Activated T-cell treated with anti-CD3 and anti-CD28 coated beads for 4 hours (primary cell): ENCODE measurements around the gene FOXN4.

Source experiments
- DNase-seq: peaks from one replicate; pipeline ENCODE4 v3.0.0-alpha.2; 2020

Gene FOXN4

GRCh38 chr12:109255377-109255776 lies 53.7 kb downstream of the FOXN4 start:
- no peak for DNase-seq

- DNase-seq, result no peak
Observed at GRCh38 chr12:109253913-109254544, 55.1 kb downstream of the FOXN4 start.

- DNase-seq, result no peak
Observed at GRCh38 chr12:109252799-109253198, 56.3 kb downstream of the FOXN4 start.

- no peak for DNase-seq
Observed at GRCh38 chr12:109250523-109250922, 58.6 kb downstream of the FOXN4 start.

- DNase-seq, result no peak
Observed at GRCh38 chr12:109247831-109248654, 61.0 kb downstream of the FOXN4 start.

- no peak for DNase-seq
Observed at GRCh38 chr12:109246221-109246620, 62.9 kb downstream of the FOXN4 start.

- no peak for DNase-seq
Observed at GRCh38 chr12:109244073-109244472, 65.0 kb downstream of the FOXN4 start.

GRCh38 chr12:109241936-109242335 lies 67.1 kb downstream of the FOXN4 start:
- DNase-seq, result no peak

GRCh38 chr12:109240365-109240764 lies 68.7 kb downstream of the FOXN4 start:
- DNase-seq, result no peak

- DNase-seq, result no peak
Observed at GRCh38 chr12:109239691-109240090, 69.4 kb downstream of the FOXN4 start.

GRCh38 chr12:109239179-109239578 lies 69.9 kb downstream of the FOXN4 start:
- DNase-seq, result no peak

GRCh38 chr12:109236257-109236656 lies 72.8 kb downstream of the FOXN4 start:
- DNase-seq, result no peak

- DNase-seq, result no peak
Observed at GRCh38 chr12:109234012-109234411, 75.1 kb downstream of the FOXN4 start.

GRCh38 chr12:109232731-109233130 lies 76.4 kb downstream of the FOXN4 start:
- no peak for DNase-seq

GRCh38 chr12:109230193-109230592 lies 78.9 kb downstream of the FOXN4 start:
- DNase-seq, result no peak

GRCh38 chr12:109228664-109229063 lies 80.4 kb downstream of the FOXN4 start:
- no peak for DNase-seq
